ENCODE results near the gene FAM162A. TPM values are rescaled to one million over a fixed set of nuclear protein-coding genes. Genes with fewer than 3 reads are reported as not detected.

The FAM162A gene
- total RNA-seq, 1 donor from 2014 or later: 65.1 TPM

GRCh38 chr3:122407946-122408345 lies 24.0 kb downstream of the FAM162A start:
- Histone ChIP-seq H3K4me2 (ENCODE audit: low read length) (no peak overlapping the region), H3K27ac (ENCODE audit: low read depth, low read length) (no peak overlapping the region), H3K4me3 (ENCODE audit: insufficient read depth, low read depth, low read length) (no peak overlapping the region), H3K36me3 (ENCODE audit: insufficient read depth, low read length) (peaks cover 11% of the 10 kb centered on the region), H3K27me3 (ENCODE audit: insufficient read depth, low read length) (no peaks in the 10 kb centered on the region), H3K4me1 (ENCODE audit: insufficient read depth, low read length) (peaks cover 8% of the 10 kb centered on the region), H3K9ac (ENCODE audit: low read length) (no peak overlapping the region), H2AFZ (ENCODE audit: low read depth, low read length) (no peak overlapping the region), H3K79me2 (ENCODE audit: insufficient read depth, low read length) (peaks cover under 1% of the 10 kb centered on the region), H4K20me1 (ENCODE audit: insufficient read depth, low read length) (no peaks in the 10 kb centered on the region), H3K9me3 (ENCODE audit: insufficient read depth, low read depth, low read length) (no peaks in the 10 kb centered on the region)
- FAIRE-seq (no peak), DNase-seq (ENCODE audit: low read depth) (no peak)
- H3K9me3 Mint-ChIP-seq (ENCODE audit: unreplicated experiment): no peaks in the 10 kb centered on the region
- no peaks in the 10 kb centered on the region for H3K27me3 Mint-ChIP-seq (ENCODE audit: low read depth, unreplicated experiment)
- TF ChIP-seq EZH2 (IDR thresholded peaks at IDR 0.05; ENCODE audit: insufficient read depth, low read length): no peak
- no peak for TF ChIP-seq CTCF (IDR thresholded peaks at IDR 0.05; ENCODE audit: insufficient read depth, low read depth, low read length)
- peaks cover 20% of the 10 kb centered on the region for H3K4me1 Mint-ChIP-seq (ENCODE audit: low read depth, unreplicated experiment)
- H3K4me3 Mint-ChIP-seq (ENCODE audit: unreplicated experiment): no peak overlapping the region
- H3K36me3 Mint-ChIP-seq (ENCODE audit: low read depth, unreplicated experiment): peaks cover 20% of the 10 kb centered on the region
- no peak overlapping the region for H3K27ac Mint-ChIP-seq (ENCODE audit: unreplicated experiment)

- Histone ChIP-seq H3K79me2 (ENCODE audit: insufficient read depth, low read length) (peaks cover 16% of the 10 kb centered on the region), H3K4me3 (ENCODE audit: insufficient read depth, low read depth, low read length) (no peak overlapping the region), H3K27me3 (ENCODE audit: insufficient read depth, low read length) (no peaks in the 10 kb centered on the region), H3K4me2 (ENCODE audit: low read length) (no peak overlapping the region), H2AFZ (ENCODE audit: low read depth, low read length) (no peak overlapping the region), H3K4me1 (ENCODE audit: insufficient read depth, low read length) (no peaks in the 10 kb centered on the region), H3K9ac (ENCODE audit: low read length) (no peak overlapping the region), H3K36me3 (ENCODE audit: insufficient read depth, low read length) (peaks cover 11% of the 10 kb centered on the region), H4K20me1 (ENCODE audit: insufficient read depth, low read length) (no peaks in the 10 kb centered on the region), H3K9me3 (ENCODE audit: insufficient read depth, low read depth, low read length) (no peaks in the 10 kb centered on the region), H3K27ac (ENCODE audit: low read depth, low read length) (no peak overlapping the region)
- Mint-ChIP-seq H3K27me3 (ENCODE audit: low read depth, unreplicated experiment) (no peaks in the 10 kb centered on the region), H3K4me1 (ENCODE audit: low read depth, unreplicated experiment) (peaks cover 10% of the 10 kb centered on the region), H3K4me3 (ENCODE audit: unreplicated experiment) (no peak overlapping the region), H3K27ac (ENCODE audit: unreplicated experiment) (no peak overlapping the region), H3K36me3 (ENCODE audit: low read depth, unreplicated experiment) (peaks cover 20% of the 10 kb centered on the region), H3K9me3 (ENCODE audit: unreplicated experiment) (no peaks in the 10 kb centered on the region)
- TF ChIP-seq EZH2 (IDR thresholded peaks at IDR 0.05; ENCODE audit: insufficient read depth, low read length) (no peak), CTCF (IDR thresholded peaks at IDR 0.05; ENCODE audit: insufficient read depth, low read depth, low read length) (no peak)
- DNase-seq (ENCODE audit: low read depth) (no peak), FAIRE-seq (no peak)
Observed at GRCh38 chr3:122409446-122409845, 25.5 kb downstream of the FAM162A start.

DNA sequence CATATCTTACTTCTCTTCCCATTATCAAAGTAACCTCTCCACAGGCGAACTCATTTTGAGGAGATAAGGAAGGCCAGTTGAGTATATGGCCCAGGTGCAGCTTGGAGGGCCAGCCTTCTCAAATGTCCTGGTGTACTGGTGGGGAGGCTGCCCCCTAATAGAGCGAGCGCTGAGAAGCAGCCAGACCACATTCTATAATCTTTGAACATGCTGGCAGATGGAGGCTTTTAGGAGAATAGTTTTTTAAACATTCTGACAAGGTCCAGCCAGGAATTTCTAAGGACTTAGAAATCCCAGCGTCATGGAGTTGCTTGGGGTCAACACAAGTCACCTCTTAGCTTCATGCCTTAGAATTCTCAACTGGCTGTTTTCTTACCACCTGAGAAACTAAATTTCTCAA lies 26.1 kb downstream of the FAM162A start:
- H3K4me3 ChIP-seq (ENCODE audit: insufficient read depth, low read depth, low read length): no peak overlapping the region
- Mint-ChIP-seq H3K36me3 (ENCODE audit: low read depth, unreplicated experiment) (peaks cover 20% of the 10 kb centered on the region), H3K27ac (ENCODE audit: unreplicated experiment) (no peak overlapping the region), H3K9me3 (ENCODE audit: unreplicated experiment) (no peaks in the 10 kb centered on the region), H3K27me3 (ENCODE audit: low read depth, unreplicated experiment) (no peaks in the 10 kb centered on the region), H3K4me1 (ENCODE audit: low read depth, unreplicated experiment) (peaks cover 16% of the 10 kb centered on the region), H3K4me3 (ENCODE audit: unreplicated experiment) (no peak overlapping the region)
- no peak overlapping the region for H2AFZ ChIP-seq (ENCODE audit: low read depth, low read length)
- FAIRE-seq: no peak
- no peaks in the 10 kb centered on the region for H3K27me3 ChIP-seq (ENCODE audit: insufficient read depth, low read length)
- H3K9me3 ChIP-seq (ENCODE audit: insufficient read depth, low read depth, low read length): no peaks in the 10 kb centered on the region
- no peak for DNase-seq (ENCODE audit: low read depth)
- peaks cover 6% of the 10 kb centered on the region for H3K4me1 ChIP-seq (ENCODE audit: insufficient read depth, low read length)
- no peak overlapping the region for H3K4me2 ChIP-seq (ENCODE audit: low read length)
- no peak overlapping the region for H3K9ac ChIP-seq (ENCODE audit: low read length)
- peaks cover 22% of the 10 kb centered on the region for H3K79me2 ChIP-seq (ENCODE audit: insufficient read depth, low read length)
- H3K27ac ChIP-seq (ENCODE audit: low read depth, low read length): no peak overlapping the region
- no peak for TF ChIP-seq EZH2 (IDR thresholded peaks at IDR 0.05; ENCODE audit: insufficient read depth, low read length)
- no peak for TF ChIP-seq CTCF (IDR thresholded peaks at IDR 0.05; ENCODE audit: insufficient read depth, low read depth, low read length)
- peaks cover 11% of the 10 kb centered on the region for H3K36me3 ChIP-seq (ENCODE audit: insufficient read depth, low read length)
- no peaks in the 10 kb centered on the region for H4K20me1 ChIP-seq (ENCODE audit: insufficient read depth, low read length)

Data from astrocyte (in vitro differentiated cells and primary cell).